ENCODE data around the gene CDS1.
"Not testable (repeated sequence)": the region's sequence is repeated elsewhere in the genome, so short reads cannot be mapped to it uniquely, and the experiment has no call there.

The CDS1 gene

DNA sequence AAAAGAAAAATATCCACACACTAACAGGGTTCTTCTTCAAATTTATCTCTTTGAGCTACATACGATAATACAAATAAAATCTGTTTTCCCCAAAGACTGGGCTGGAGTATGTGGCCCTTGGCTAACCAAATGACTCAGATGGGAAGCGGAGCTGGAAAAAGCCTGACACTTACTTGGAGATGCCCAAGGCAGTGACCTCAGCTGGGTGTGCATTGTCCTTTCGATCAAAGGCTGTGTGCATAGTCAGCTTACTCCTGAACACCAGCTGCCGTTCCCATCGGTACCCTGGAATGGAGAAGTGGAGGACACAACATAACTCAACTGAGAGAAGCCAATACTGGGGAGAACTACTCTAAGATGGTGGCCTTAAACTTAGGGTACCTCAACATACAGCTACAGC is 95.1 kb downstream of the CDS1 start:
- no peak for DNase-seq

DNA sequence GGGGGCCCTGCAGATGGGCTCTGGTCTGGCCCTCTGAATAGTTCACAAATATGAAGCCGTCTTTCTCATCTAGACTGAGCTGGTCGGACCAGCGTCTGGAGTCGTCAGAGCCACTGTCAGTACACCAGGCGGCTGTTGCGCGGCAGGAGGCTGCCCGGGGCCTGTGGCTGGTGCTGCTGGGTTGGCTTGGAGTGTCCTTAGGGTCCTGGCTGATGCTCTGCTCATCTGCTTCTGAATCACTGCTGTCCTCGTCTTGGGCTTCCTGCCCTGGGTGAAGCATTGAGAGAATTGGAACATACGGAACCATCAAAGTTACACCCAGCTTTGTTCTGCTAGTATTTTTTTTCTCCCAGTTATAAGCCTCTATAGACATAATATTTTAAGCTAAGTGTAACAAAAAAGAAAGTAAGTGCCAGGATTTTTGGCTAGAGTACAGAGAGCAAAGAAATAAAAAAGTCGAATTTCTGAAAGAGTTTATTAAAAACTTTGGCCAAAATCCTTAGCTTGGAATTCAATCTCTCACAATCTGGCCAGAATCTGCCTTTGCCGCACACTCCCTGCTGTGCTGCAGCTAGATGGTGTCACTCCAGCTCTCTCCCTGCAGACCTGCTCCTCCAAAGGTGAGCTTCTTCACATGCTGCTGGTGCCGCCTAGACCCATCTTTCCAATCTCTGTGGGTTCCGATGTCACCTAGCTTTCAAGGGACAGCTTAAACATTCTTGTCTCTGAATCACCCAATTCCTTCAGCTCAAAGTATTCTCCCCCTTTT is 96.2 kb downstream of the CDS1 start:
- no peak for DNase-seq

DNA sequence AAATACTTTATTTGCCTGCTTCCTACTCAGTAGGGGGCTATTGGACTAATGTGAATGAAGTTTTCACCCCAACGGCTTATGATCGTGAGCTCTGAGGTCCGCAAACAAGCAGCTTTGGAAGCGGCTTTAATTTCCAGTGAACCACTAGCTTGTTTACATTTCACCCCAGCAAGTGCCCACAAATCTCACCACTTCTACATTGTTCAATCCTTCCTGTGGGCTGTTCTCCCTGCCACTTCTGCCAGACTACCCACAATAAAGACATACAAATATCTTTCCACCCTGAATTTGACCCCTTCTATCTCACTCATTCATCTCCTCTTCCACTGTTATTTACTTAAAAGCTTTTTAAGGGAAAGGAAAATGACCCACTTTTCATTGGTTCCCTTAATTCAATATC is 98.0 kb downstream of the CDS1 start:
- DNase-seq: no peak

DNA sequence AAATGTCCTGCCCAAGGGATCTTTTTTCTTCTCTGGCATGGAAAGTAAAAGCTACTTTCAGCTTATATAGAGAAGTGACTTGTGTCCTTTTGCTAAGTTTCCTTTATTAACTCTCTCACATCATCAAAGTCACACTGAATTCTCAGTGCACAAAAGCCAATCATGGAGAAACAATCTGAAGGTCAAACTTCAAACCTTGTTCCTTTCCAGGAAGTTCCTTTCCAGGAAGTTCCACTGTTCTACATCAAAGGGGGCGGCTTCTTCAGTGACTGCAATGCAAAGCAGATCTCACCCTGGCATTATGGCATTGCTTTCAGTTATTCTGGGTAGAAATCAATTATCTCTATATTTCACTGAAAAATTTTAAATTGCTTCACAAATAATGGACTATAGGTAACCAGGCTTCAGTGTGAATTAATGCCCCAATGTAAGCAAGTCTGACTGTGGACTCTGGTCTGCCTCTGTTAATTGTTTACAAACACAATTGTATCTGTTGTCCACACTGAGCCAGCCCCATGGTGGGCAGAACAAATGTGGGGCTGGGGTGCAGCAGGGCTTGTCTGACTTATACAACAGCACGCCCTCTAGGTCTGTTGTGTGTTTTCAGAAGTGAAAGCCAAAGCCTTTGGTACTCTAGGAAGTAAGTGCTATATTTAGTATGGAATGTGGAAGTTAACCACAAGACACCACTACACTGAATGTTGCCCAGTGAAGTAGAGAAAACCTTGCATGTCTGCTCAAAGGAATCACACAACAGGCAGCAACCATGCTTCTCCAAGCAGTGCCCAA is 98.8 kb downstream of the CDS1 start:
- DNase-seq: no peak

DNA sequence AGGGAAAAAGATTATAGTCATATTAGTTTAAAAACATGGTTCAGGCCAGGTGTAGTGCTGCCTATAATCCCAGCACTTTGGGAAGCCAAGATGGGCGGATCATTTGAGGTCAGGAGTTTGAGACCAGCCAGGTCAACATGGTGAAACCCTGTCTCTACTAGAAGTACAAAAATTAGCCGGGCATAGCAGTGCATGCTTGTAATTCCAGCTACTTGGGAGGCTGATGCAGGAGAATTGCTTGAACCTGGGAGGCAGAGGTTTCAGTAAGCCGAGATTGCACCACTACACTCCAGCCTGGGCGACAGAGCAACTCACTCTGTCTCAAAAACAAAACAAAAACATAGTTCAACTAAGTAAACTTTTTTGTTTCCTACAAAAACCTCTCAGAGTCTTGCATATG is 99.7 kb downstream of the CDS1 start:
- DNase-seq: not testable (repeated sequence)

DNA sequence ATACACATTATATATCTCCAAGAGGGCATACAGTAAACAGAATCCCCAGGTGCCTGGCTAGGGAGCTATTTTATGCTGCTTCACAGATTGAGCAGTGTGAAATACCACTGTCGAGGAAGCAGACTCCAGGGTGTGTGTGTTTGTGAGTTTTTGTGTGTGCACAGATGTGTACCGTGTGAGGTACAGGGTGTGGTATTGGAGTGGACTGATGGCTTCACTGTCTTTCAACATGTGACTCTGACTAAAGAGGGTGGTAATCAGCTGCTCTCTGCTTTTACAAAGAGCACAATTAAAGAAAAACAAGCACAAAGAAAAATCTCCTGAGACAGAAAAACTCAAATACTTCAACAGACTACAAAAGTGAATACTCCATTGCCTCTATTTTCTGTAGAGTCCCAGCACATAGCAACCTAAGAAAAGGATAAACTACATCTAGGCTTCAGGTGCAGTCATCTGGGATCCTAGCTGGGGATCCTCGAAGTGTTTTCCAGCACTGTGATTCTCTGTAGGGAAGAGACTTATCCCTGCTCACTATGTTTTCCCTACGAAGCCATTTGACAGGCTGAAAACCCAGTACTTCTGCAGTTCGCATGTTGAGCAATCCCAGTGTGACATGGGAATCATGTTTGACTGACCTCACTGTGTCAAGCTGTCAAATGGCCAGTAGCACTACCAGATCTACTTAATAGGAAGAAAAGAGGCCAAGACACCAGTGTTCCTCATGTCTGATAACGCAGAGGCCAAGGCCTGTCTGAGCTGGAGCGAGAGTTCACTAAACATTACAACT is 100.3 kb downstream of the CDS1 start:
- no peak for DNase-seq

DNA sequence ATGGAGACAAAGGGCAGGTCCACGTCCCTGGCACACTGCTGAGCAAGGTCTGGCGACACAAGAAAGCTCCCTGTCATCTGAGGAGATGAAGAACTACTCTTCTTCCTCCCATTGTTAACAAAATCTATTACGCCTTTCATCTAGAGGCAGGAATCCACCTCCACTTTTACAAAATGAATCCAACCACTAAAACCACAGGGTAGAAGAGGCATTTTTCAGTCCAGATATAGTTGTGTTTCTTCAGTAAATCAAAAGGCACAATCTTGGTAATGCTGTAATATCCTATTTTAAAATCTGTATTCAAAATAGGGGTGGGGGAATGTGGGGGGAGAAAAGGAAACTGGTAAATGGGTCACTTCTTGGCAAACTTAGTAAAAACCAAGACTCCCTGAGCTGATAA is 101.4 kb downstream of the CDS1 start:
- DNase-seq: no peak

DNA sequence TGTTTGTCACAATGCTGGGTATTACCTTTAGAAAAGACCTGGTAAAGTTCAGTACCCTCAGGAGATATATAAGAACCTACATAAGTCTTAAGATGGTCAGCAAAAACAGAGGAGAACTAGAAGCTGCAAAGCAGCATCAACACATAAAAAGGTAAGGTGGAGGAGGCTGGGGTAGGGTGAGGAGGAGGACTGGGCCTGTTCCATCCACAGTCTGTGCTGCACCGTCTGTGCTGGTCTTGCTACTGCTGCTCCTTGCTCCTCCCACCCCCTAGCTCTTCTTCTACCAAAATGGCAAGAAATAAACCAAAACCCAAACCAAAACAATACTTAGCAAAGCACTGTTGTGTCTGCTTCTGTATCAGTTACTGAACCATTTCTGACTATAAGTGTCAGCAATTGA is 102.2 kb downstream of the CDS1 start:
- no peak for DNase-seq

DNA sequence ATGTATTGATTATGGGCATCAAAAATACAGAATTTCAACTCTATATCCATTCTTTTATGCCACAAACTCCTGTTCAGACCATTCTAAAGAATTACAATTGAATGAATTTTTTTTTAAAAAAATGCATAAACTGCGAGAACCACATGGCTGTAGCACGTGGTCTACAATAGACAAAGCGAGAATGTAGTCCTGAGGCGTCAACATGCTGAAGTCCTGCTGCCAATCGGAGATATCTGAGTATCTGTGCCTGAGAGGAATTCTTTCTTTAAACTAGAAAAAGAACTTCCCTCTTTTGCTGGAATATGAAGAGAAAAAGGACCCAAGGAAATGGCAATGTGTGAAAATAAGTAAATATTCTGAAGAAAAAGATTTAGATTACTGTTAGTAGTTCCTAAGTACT is 105.7 kb downstream of the CDS1 start:
- no peak for DNase-seq

DNA sequence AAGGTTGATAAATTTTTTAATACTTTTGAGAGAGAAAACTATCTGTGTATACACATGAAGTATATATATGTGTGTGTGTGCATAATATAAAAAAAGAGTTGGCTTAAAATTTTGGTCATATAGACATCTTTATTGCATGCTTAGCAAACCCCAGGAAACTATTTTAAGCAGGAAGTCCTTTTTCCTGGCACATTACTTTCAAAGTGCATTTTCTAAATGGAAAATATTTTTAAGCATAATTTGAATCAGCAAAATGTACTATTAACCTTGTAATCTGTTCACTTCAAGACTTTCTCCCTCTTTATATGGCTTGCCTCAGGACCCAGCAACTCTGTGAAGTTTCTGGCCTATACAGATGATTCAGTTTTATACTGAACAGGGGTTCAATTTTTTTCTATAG is 106.3 kb downstream of the CDS1 start:
- DNase-seq: no peak

DNA sequence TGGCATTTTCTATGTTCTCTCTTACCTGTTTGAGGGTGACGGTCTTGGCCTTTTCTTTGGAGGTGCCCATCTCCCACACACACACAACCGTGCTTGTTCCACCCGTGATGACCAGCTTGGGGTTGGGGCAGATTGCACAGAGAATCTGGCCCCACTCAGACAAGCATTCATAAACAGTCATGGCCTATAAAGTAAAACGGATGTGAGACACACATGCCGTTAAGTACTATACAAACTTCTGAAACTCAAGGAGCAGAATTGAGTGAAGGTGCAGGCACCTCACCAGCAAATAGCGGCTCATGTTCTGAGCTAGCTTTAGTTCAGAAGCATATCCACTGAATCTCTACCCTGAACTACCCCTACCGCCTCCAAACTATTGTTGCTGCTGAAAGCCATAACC is 107.6 kb downstream of the CDS1 start:
- DNase-seq: no peak

DNA sequence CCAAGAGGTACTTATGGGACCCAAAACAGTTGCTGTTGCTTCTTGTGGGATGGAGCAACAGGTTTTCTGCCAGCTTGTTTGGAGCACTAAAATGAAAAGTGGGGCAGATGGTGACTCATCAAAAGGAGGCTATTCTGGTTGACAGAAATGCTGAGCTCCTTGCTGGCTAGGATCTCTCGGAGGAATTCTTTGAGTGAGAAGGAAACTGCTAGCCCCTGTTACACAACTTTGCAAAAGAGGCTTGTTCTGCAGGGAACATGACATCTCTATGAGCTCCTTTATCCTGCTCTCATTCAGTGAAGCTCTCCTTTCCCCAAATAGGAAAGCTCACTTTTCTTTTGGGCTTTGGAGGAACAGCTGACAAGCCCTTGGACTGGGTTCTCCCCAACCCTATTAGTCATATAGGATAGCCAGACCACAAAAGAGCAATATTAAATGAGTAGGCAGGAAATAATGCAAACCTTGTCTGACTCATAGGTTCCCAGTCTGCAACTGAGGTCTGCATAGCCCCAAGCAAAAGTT is 108.3 kb downstream of the CDS1 start:
- no peak for DNase-seq

DNA sequence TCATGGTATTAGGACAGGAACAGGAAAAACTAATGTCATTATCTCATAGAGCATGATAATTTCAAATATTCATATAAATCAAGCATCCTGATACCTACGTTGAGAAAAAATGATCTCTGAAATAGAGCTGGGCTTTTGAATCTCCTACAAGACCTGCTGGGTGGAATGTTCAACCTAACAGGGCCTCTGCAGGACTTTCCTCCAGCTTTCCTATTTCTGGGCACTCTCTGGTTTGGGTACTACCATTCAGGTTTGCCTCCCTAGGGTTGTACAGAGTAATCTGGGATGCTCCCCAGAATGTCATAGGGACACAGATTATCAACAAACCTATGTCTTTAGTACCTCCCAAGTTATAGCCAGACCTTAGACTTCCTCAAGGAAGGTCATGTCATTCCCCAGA is 108.9 kb downstream of the CDS1 start:
- DNase-seq: no peak

DNA sequence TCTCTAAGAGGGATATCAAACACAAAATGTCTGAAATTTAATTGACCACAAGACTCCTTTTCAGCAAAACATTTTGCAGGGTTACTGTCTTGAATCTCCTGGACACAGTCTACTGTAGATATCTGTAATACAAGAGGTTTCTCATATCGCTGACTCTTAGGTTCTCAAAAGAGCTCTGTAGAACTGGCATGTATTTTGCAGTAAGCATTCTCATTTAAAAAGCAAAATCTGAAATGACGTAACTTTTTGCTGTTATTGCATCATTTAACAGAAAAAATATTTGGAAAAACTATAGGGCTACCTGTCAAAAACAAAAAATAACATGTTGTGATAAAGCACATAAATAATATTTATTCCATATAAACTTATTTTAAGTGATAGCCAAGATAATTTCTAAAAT is 114.2 kb downstream of the CDS1 start:
- no peak for DNase-seq

DNA sequence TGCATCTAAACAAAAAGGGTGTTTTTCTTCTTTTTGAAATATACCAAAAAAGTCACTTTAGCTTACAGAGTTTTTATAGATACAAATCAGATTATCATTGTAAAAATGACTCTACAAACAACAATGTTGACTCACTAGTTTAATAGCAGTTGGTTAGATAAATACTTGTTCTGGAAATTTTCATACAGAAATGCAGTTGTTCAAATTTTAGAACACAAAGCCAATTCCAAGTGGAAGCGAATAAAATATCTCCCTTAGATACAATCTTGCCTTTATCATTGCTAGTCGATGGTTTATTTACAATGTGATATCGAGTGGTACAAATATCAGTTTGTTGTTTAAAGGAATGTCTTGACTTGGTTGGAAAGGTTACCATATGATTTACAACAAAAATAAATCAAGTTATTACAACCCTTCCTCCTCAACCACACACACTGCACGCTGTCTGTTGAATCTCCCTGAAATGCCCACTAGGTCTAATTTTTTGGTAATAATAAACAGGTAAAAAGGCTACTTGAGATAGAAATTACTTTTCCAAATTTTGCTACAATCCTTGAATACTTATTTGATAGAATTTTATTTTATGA is 114.8 kb downstream of the CDS1 start:
- no peak for DNase-seq

DNA sequence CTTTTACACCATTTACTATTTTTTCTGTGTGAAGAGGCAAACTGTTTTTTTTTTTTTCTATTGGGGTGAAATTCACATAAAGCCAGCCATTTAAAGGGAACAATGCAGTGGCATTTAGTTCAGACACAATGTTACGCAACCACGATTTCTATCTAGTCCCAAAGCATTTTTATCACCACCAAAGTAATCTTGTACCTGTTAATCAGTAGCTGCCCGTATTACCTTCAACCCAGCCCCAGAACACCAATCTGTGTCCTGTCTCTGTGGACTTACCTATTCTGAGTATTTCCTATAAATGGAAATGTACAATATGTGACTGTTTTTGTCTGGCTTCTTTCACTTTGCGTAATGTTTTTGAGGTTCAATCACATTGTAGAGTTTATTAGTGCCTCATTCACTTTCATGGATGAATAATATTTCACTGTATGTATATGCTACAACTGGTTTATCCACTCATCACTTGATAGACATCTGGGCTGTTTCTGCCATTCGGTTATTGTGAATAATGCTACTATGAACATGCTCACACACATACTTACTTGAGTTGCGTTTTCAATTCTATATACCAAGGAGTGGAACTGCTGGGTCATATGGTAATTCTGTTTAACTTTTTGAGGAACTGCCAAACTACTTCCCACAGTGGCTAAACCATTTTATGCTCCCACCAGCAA is 116.2 kb downstream of the CDS1 start:
- no peak for DNase-seq
